ENCODE data around the gene PLEKHM3. TPM values are rescaled to one million over a fixed set of nuclear protein-coding genes. Genes with fewer than 3 reads are reported as not detected.

PLEKHM3 gene
- total and polyA plus RNA-seq, 2 donors (not counting 3 experiments of a cell fraction or from before 2014, with no cell fraction given), result 3.1 to 9.1 TPM

GRCh38 chr2:207970826-207971180 lies 54.5 kb downstream of the PLEKHM3 start:
- FAIRE-seq (no peak), DNase-seq (ENCODE audit: low read depth, low spot score) (no peak)
- ChIA-PET POLR2A (no interaction called here), CTCF (interaction anchor here (0.9 to 6.7 kb wide), 7 partner anchors 11 to 225 kb away, joined by 3 to 82 read pairs (median 3); partner anchors contain the start of gene FZD5)
- Histone ChIP-seq H3K9me3 (replicated peaks; ENCODE audit: control insufficient read depth, insufficient read depth, low read length) (no peaks in the 10 kb centered on the region), H3K4me3 (replicated peaks in 1 of 3; ENCODE audit: insufficient read depth in 1 of 3, low read depth in 1 of 3, low read length in 3 of 3) (no peak overlapping the region), H3K9ac (replicated peaks; ENCODE audit: extremely low read depth, insufficient read depth, low read length) (no peak overlapping the region), H3K27ac (ENCODE audit: insufficient read depth, low read depth, low read length) (no peak overlapping the region), H4K20me1 (replicated peaks; ENCODE audit: control insufficient read depth, extremely low read depth, insufficient read depth, low read length) (no peaks in the 10 kb centered on the region), H2AFZ (ENCODE audit: low read depth, low read length) (no peak overlapping the region), H3K4me2 (ENCODE audit: insufficient read depth, low read length) (no peak overlapping the region), H3K79me2 (ENCODE audit: control insufficient read depth, insufficient read depth, low read length) (no peaks in the 10 kb centered on the region), H3K9me1 (replicated peaks; ENCODE audit: control insufficient read depth, extremely low read depth, insufficient read depth, low read length) (no peaks in the 10 kb centered on the region), H3K36me3 (ENCODE audit: control insufficient read depth in 2 of 2, extremely low read depth in 1 of 2, insufficient read depth in 2 of 2, low read length in 2 of 2) (no peaks in the 10 kb centered on the region), H3K27me3 (ENCODE audit: control insufficient read depth in 2 of 2, insufficient read depth in 2 of 2, low read length in 2 of 2) (no peaks in the 10 kb centered on the region), H3K4me1 (ENCODE audit: control insufficient read depth, extremely low read depth, insufficient read depth, low read length) (no peaks in the 10 kb centered on the region)
- intact Hi-C loops (cut with micrococcal nuclease) (loop anchor here (5.0 kb wide), 2 partner anchors 101 to 1169 kb away; no protein-coding TSS in a partner anchor), dilution Hi-C loops (cut with MboI; ENCODE audit: extremely low pct_ligation_motif_present, low sequenced_read_pairs) (no loop called here)
- TF ChIP-seq POLR2AphosphoS5 (IDR thresholded peaks at IDR 0.05; ENCODE audit: insufficient read depth, low read depth, low read length) (no peak), CTCF (IDR thresholded peaks at IDR 0.05; ENCODE audit: extremely low read depth in 1 of 2, insufficient read depth in 1 of 2, low read depth in 1 of 2, low read length in 2 of 2) (no peak), MAX (IDR thresholded peaks at IDR 0.05; ENCODE audit: insufficient read depth, insufficient read length) (no peak), POLR2A (IDR thresholded peaks at IDR 0.05; ENCODE audit: low read depth, low read length) (no peak), FOS (IDR thresholded peaks at IDR 0.05; ENCODE audit: borderline replicate concordance, insufficient read depth, low read length) (no peak), JUN (IDR thresholded peaks at IDR 0.05; ENCODE audit: borderline replicate concordance, insufficient read depth, insufficient read length, low read depth) (no peak), EZH2 (IDR thresholded peaks at IDR 0.05; ENCODE audit: borderline replicate concordance, low read depth, low read length, severe bottlenecking) (no peak)
- BruUV-seq (replicated peaks), result no TSS peak
